SJCRH30 (cell line): ENCODE measurements around the gene SMYD3. TPM values are rescaled to one million over a fixed set of nuclear protein-coding genes. Genes with fewer than 3 reads are reported as not detected.

Experiments
- DNase-seq, 2 experiments: peaks; one replicate each; pipeline ENCODE4 v3.0.0-alpha.2; 2015 to 2020
- H3K27ac ChIP-seq: fragments of 250-450 bp; sonication (Bioruptor Pico); 2 replicates; pipeline ENCODE4 v1.5.1; 2020; ENCODE audit warnings: mild to moderate bottlenecking, moderate library complexity
- H3K27me3 ChIP-seq: fragments of 250-450 bp; sonication (Bioruptor Pico); 2 replicates; pipeline ENCODE4 v1.5.1; 2020; ENCODE audit warnings: mild to moderate bottlenecking, moderate library complexity
- H3K36me3 ChIP-seq: fragments of 250-450 bp; sonication (Bioruptor Pico); 2 replicates; pipeline ENCODE4 v1.5.1; 2020; ENCODE audit warnings: mild to moderate bottlenecking, moderate library complexity
- H3K4me1 ChIP-seq: fragments of 250-450 bp; sonication (Bioruptor Pico); 2 replicates; pipeline ENCODE4 v1.5.1; 2020; ENCODE audit warnings: mild to moderate bottlenecking, moderate library complexity
- H3K4me3 ChIP-seq: fragments of 250-450 bp; sonication (Bioruptor Pico); 2 replicates; pipeline ENCODE4 v1.5.1; 2020; ENCODE audit warnings: mild to moderate bottlenecking, moderate library complexity
- H3K9me3 ChIP-seq: fragments of 250-450 bp; sonication (Bioruptor Pico); replicated peaks from 2 replicates; pipeline ENCODE4 v1.5.1; 2020; ENCODE audit warnings: mild to moderate bottlenecking, moderate library complexity
- total RNA-seq: library from RNA; depleted of rRNA; stranded (reverse); fragments of >200 nt; shearing (Covaris generic); gene quantifications from 2 replicates; pipeline ENCODE4 v1.2.3, GENCODE V29; 2014

SMYD3 gene
- total RNA-seq, 1 experiment from 2014 or later, result 18.1 TPM

- Histone ChIP-seq H3K4me1 (peaks cover 15% of the 10 kb centered on the region), H3K27ac (no peak overlapping the region), H3K9me3 (no peaks in the 10 kb centered on the region), H3K36me3 (no peaks in the 10 kb centered on the region), H3K4me3 (no peak overlapping the region), H3K27me3 (no peaks in the 10 kb centered on the region)
- DNase-seq, result no peak
These were observed 632.0 kb downstream of the SMYD3 start for GRCh38 chr1:245874942-245875580.

- Histone ChIP-seq H3K36me3 (no peaks in the 10 kb centered on the region), H3K9me3 (no peaks in the 10 kb centered on the region), H3K4me3 (no peak overlapping the region), H3K27me3 (no peaks in the 10 kb centered on the region), H3K4me1 (peaks cover 15% of the 10 kb centered on the region), H3K27ac (no peak overlapping the region)
- DNase-seq, result no peak
These were observed 633.0 kb downstream of the SMYD3 start for GRCh38 chr1:245873883-245874671.

DNA sequence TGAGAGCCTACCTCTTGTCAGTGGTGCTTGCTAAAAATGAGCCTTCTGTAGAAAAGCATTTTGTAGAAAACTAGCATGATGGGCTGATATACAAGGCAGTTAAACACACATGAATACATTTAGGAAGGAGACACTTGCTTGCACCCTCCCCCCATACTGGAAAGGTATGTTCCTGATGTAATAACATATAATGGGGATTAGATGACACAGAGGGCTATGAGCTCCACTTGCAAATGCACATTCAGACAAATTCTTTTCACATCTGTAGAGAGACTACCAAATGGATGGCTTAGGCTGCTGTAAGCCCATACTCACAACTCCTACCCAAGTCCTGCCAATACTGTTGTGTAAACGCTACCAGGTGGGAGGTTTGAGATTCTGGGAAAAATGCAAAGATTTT lies 634.0 kb downstream of the SMYD3 start:
- Histone ChIP-seq H3K36me3 (no peaks in the 10 kb centered on the region), H3K4me1 (peaks cover 5% of the 10 kb centered on the region), H3K27me3 (no peaks in the 10 kb centered on the region), H3K4me3 (no peak overlapping the region), H3K9me3 (no peaks in the 10 kb centered on the region), H3K27ac (no peak overlapping the region)
- no peak for DNase-seq

- Histone ChIP-seq H3K36me3 (no peaks in the 10 kb centered on the region), H3K9me3 (no peaks in the 10 kb centered on the region), H3K4me1 (0 out of 2 replicates have a peak, but pooled peaks cover 3% of the 10 kb centered on the region), H3K27me3 (no peaks in the 10 kb centered on the region), H3K4me3 (no peak overlapping the region), H3K27ac (no peak overlapping the region)
- DNase-seq, result no peak
These were observed 634.6 kb downstream of the SMYD3 start for GRCh38 chr1:245872475-245872874.

- Histone ChIP-seq H3K4me1 (0 out of 2 replicates have a peak, but pooled peaks cover 3% of the 10 kb centered on the region), H3K9me3 (no peaks in the 10 kb centered on the region), H3K4me3 (no peak overlapping the region), H3K27ac (no peak overlapping the region), H3K36me3 (no peaks in the 10 kb centered on the region), H3K27me3 (no peaks in the 10 kb centered on the region)
- DNase-seq, result no peak
These were observed 635.2 kb downstream of the SMYD3 start for GRCh38 chr1:245871915-245872314.

DNA sequence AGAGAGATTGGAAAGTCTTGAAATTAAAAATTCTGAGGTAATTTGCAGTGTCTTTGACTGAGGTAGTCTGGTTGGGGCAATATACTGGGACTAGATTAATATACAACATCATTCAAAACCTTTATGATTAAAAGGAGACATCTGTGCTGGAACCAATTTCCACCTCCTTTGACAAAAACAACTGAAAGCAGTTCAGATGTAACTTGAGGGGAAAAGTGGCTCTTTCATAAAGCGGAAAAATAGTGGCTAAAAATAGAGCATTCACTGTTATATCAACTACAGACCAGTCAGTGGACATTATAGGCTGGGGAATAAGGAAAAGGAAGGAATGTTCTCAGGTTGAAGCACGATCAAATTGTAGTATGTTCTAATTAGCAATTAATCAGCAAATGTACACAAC lies 635.9 kb downstream of the SMYD3 start:
- Histone ChIP-seq H3K27ac (no peak overlapping the region), H3K27me3 (no peaks in the 10 kb centered on the region), H3K4me3 (no peak overlapping the region), H3K4me1 (no peaks in the 10 kb centered on the region), H3K36me3 (no peaks in the 10 kb centered on the region), H3K9me3 (no peaks in the 10 kb centered on the region)
- no peak for DNase-seq

- Histone ChIP-seq H3K36me3 (no peaks in the 10 kb centered on the region), H3K4me1 (no peaks in the 10 kb centered on the region), H3K27ac (no peak overlapping the region), H3K9me3 (no peaks in the 10 kb centered on the region), H3K4me3 (no peak overlapping the region), H3K27me3 (no peaks in the 10 kb centered on the region)
- DNase-seq, result no peak
These were observed 636.4 kb downstream of the SMYD3 start for GRCh38 chr1:245870698-245871097.

DNA sequence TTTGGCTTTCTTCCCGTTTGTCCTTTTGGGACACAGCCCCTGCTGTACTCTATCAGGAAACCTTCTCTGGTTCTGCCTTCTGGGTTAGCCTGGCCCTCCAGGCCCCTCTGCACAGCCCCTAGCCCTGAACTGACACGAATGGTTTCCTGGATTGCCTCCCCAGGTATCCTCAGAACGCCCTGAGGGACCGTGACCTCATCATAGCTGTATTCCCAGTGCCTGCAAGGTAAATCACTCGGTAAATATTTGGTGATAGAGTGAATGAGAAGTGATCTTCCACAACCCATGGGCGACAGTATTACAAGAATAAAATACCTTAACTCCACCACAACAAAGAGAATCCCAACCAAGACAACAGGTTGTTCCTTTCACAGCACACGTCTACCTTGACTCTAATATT lies 637.2 kb downstream of the SMYD3 start:
- no peak overlapping the region for H3K27ac ChIP-seq
- no peaks in the 10 kb centered on the region for H3K9me3 ChIP-seq
- no peak for DNase-seq
- H3K4me3 ChIP-seq, result no peak overlapping the region
- H3K27me3 ChIP-seq, result no peaks in the 10 kb centered on the region
- H3K36me3 ChIP-seq, result no peaks in the 10 kb centered on the region
- no peaks in the 10 kb centered on the region for H3K4me1 ChIP-seq

DNA sequence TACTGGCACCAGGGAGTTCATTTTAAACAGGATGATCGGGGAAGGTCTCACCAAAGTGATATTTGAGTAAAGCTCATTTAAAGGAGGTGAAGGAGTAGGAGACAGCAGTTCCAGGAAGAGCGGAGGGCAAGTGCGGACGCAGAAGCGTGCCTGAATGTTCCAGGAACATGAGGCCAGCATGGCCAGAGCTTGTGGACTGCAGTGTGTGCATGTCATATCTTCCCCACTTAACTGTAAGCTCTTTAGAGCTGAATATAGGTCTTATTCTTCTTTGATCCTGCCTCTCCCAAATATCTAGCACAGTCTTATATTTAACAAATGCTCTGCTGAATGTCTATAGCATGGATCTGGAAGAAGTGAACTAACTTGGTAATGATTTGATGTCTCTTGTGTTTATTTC lies 639.3 kb downstream of the SMYD3 start:
- H3K27me3 ChIP-seq, result no peaks in the 10 kb centered on the region
- no peak overlapping the region for H3K4me3 ChIP-seq
- no peak for DNase-seq

GRCh38 chr1:245864872-245865271 lies 642.2 kb downstream of the SMYD3 start:
- Histone ChIP-seq H3K9me3 (no peaks in the 10 kb centered on the region), H3K36me3 (no peaks in the 10 kb centered on the region), H3K4me1 (no peaks in the 10 kb centered on the region), H3K27me3 (no peaks in the 10 kb centered on the region), H3K4me3 (no peak overlapping the region), H3K27ac (no peak overlapping the region)
- DNase-seq, result no peak

More for the DNA sequence above, 639.3 kb downstream of the SMYD3 start:
- no peaks in the 10 kb centered on the region for H3K36me3 ChIP-seq
- no peaks in the 10 kb centered on the region for H3K4me1 ChIP-seq
- no peak overlapping the region for H3K27ac ChIP-seq
- H3K9me3 ChIP-seq, result no peaks in the 10 kb centered on the region

DNA sequence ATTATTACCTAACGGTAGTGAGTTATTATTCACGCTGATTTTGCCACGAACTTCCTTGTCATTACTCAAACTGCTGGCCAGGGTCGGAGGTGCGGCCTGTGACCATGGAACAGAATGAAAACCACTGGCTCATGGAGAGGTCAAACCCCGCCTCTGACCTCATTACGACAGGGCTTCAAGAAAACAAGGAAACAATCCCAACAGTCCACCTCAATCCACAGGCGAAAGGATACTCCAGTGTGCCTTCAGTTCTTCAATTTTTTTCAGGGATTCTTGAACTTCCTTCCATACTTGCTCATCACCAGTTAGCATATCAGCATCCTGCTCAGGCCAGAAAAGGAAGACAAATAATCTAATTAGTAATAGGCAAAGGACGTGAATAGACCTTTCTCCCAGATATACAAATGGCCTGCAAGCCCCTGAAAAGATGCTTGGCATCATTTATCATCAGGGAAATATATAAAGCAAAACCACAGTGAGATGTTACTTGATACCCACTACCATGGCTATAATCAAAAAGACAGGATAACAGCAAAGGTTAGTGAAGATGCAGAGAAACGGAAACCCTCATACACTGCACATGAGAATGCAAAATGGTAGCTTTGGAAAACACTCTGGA lies 643.4 kb downstream of the SMYD3 start:
- no peaks in the 10 kb centered on the region for H3K4me1 ChIP-seq
- H3K9me3 ChIP-seq, result no peaks in the 10 kb centered on the region
- no peaks in the 10 kb centered on the region for H3K27me3 ChIP-seq
- no peak overlapping the region for H3K4me3 ChIP-seq
- no peak overlapping the region for H3K27ac ChIP-seq
- no peaks in the 10 kb centered on the region for H3K36me3 ChIP-seq
- no peak for DNase-seq

DNA sequence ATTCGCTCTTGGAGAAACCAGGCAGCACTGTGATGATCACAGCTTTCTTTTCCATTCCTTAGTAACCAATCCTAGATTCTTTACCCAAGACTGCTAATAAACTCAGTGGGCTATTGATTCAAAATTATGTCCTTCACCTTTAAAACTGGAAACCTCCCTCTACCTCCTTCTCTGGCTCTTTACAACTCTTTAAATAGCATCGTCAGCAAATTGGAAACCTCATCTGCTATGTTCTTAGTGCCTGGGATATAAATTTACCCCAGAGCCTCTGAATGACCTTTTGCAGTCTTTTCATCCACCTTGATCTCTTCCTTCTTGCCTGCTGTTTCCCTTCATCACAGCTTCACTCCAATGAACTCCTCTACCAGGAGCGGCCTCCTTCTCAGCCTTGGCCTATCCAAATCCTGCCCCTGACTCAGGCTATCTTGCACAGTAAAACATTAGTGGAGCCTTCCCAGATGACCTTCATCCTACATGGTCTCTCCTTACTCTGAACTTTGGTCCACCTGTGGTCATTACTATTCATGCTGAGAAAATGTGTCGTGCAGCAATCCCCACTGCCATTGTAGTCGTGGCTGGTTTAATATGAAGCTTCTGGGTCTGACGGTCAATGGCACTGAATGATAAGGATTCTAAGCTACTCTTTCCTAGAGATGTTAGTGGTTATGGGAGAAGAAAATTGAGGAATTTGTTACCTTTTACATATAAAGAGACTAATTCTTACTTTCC lies 644.1 kb downstream of the SMYD3 start:
- no peak for DNase-seq
- no peaks in the 10 kb centered on the region for H3K27me3 ChIP-seq
- H3K36me3 ChIP-seq, result no peaks in the 10 kb centered on the region
- H3K4me3 ChIP-seq, result no peak overlapping the region
- H3K27ac ChIP-seq, result no peak overlapping the region
- no peaks in the 10 kb centered on the region for H3K9me3 ChIP-seq
- H3K4me1 ChIP-seq, result no peaks in the 10 kb centered on the region

- Histone ChIP-seq H3K9me3 (no peaks in the 10 kb centered on the region), H3K27ac (no peak overlapping the region), H3K4me1 (no peaks in the 10 kb centered on the region), H3K36me3 (no peaks in the 10 kb centered on the region), H3K27me3 (no peaks in the 10 kb centered on the region), H3K4me3 (no peak overlapping the region)
- DNase-seq, result no peak
These were observed 646.2 kb downstream of the SMYD3 start for GRCh38 chr1:245860657-245861544.

DNA sequence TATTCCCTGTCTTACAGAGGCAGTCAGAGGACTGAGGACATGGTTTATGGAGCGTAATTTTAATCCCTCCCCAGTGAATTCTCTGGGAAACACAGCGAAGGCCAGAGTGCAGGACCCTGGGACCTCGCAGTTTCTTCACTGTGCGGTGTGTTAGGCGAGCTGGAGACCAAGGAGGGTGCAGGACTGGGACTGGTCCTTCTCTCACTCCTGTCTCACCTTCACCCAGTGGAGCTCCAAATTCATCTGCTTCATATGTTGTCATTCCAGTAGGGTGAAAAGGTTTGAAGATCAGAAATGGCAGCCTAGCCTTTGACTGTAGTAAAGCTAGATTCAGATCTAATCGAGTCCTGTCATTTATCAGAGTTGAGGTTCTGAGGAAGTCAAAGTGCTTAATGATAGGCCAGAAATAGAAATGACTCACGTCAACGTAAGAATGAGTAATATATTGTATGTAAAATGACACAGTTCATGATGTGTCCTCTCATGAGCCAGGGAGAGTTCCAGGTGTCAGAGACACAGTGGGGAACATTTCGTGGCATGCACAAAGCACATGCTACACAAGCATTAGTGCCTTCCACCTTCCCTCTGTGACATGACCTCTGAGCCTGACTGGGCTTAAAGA lies 647.5 kb downstream of the SMYD3 start:
- Histone ChIP-seq H3K4me1 (no peaks in the 10 kb centered on the region), H3K9me3 (no peaks in the 10 kb centered on the region), H3K27me3 (no peaks in the 10 kb centered on the region), H3K27ac (no peak overlapping the region), H3K4me3 (no peak overlapping the region), H3K36me3 (no peaks in the 10 kb centered on the region)
- no peak for DNase-seq
